Astrocyte (in vitro differentiated cells and primary cell): Measurements from ENCODE around the gene TGFBRAP1.

Experiments used
- CTCF ChIP-seq: IDR thresholded peaks from 2 replicates; pipeline ENCODE4 v1.5.1; 2011; ENCODE audit warnings: low read depth, mild to moderate bottlenecking, inconsistent platforms, low read length, moderate library complexity; ENCODE audit not compliant: insufficient read depth
- EZH2 ChIP-seq: IDR thresholded peaks from 2 replicates; pipeline ENCODE4 v1.6.1; 2012; ENCODE audit warnings: mild to moderate bottlenecking, low read length, inconsistent platforms; ENCODE audit not compliant: insufficient read depth

- TF ChIP-seq CTCF (no peak), EZH2 (no peak)
Observed at GRCh38 chr2:105358593-105358992, 29.1 kb upstream of the TGFBRAP1 start.
